Liver (tissue), 2 donors: ENCODE data around the gene ALK.

Experiments used
- ATF3 ChIP-seq: IDR thresholded peaks from 2 replicates; pipeline ENCODE4 v1.6.1; 2016; ENCODE audit warnings: antibody characterized with exemption
- GABPA ChIP-seq, 2 donors: IDR thresholded peaks in 1 of 2; conservative IDR thresholded peaks in 1 of 2; 2 replicates each; pipeline ENCODE4 v1.6.1; 2016; ENCODE audit warnings: antibody characterized with exemption in 2 of 2, mild to moderate bottlenecking in 1 of 2, moderate library complexity in 1 of 2
- JUND ChIP-seq, 2 donors: IDR thresholded peaks; 2 replicates each; pipeline ENCODE4 v1.6.1; 2016; ENCODE audit warnings: antibody characterized with exemption in 2 of 2
- RAD21 ChIP-seq, 2 donors: IDR thresholded peaks; 2 replicates each; pipeline ENCODE4 v1.6.1; 2016; ENCODE audit warnings: antibody characterized with exemption in 2 of 2, mild to moderate bottlenecking in 2 of 2
- donor health status: healthy.

GRCh38 chr2:29218550-29219125, 702.7 kb downstream of the ALK start:
- no peak for TF ChIP-seq GABPA (IDR thresholded peaks at IDR 0.05 in 1 of 2, conservative IDR thresholded peaks at IDR 0.05 in 1 of 2)
- no peak for TF ChIP-seq ATF3
- no peak for TF ChIP-seq RAD21 (IDR thresholded peaks at IDR 0.05)
- no peak for TF ChIP-seq JUND (IDR thresholded peaks at IDR 0.05)
